Small intestine (tissue), 7 donors: ENCODE measurements around the gene EVA1B. TPM values are rescaled to one million over a fixed set of nuclear protein-coding genes. Genes with fewer than 3 reads are reported as not detected.

Experiments
- DNase-seq, 2 donors: peaks; one replicate each; pipeline versions ENCODE4 v3.0.0 to v3.0.0-alpha.2; 2013
- FAIRE-seq: peaks from 2 replicates; lab custom pipeline; 2012; peaks lifted over from hg19 to GRCh38; lab: Jason Lieb, UNC
- H3K27ac ChIP-seq, 3 donors: one replicate each; pipeline ENCODE4 v1.5.1; 2013; ENCODE audit warnings: low read length in 2 of 3, mild to moderate bottlenecking in 2 of 3, control low read depth in 1 of 3, inconsistent platforms in 1 of 3, low read depth in 1 of 3, moderate library complexity in 1 of 3
- H3K27me3 ChIP-seq, 3 donors: one replicate each; pipeline ENCODE4 v1.6.1; 2013; ENCODE audit warnings: low read length in 3 of 3, inconsistent platforms in 1 of 3; ENCODE audit not compliant: control insufficient read depth in 3 of 3, insufficient read depth in 3 of 3
- H3K36me3 ChIP-seq, 3 donors: one replicate each; pipeline ENCODE4 v1.6.1; 2013; ENCODE audit warnings: low read length in 3 of 3, inconsistent platforms in 1 of 3, low read depth in 1 of 3, mild to moderate bottlenecking in 1 of 3, moderate library complexity in 1 of 3; ENCODE audit not compliant: control insufficient read depth in 3 of 3, insufficient read depth in 2 of 3
- H3K4me1 ChIP-seq, 3 donors: one replicate each; pipeline ENCODE4 v1.6.1; 2013; ENCODE audit warnings: low read length in 2 of 3, inconsistent platforms in 1 of 3, low read depth in 1 of 3, mild to moderate bottlenecking in 1 of 3, moderate library complexity in 1 of 3; ENCODE audit not compliant: control insufficient read depth in 3 of 3, insufficient read depth in 2 of 3
- H3K4me3 ChIP-seq, 3 donors: one replicate each; pipeline ENCODE4 v1.5.1; 2013; ENCODE audit warnings: low read length in 3 of 3, control low read depth in 1 of 3, inconsistent platforms in 1 of 3, low read depth in 1 of 3, mild to moderate bottlenecking in 1 of 3, moderate library complexity in 1 of 3
- H3K9me3 ChIP-seq, 2 donors: one replicate each; pipeline ENCODE4 v1.6.1; 2013; ENCODE audit warnings: low read depth in 1 of 2, low read length in 1 of 2; ENCODE audit not compliant: control insufficient read depth in 2 of 2, insufficient read depth in 1 of 2
- WGBS, 3 donors: extraction: QIAGEN DNeasy Blood & Tissue Kit; methylation state at CpG; one replicate each; pipeline ENCODE4 v1.1.7; 2013; 5-methylcytosine and 5-hydroxymethylcytosine counted together
- polyA plus RNA-seq, 4 donors: library from polyadenylated mRNA; stranded (reverse) in 3 of 4; unstranded in 1 of 4; fragments of 200-250 nt in 3 of 4; fragments of 120-200 nt in 1 of 4; gene quantifications; one replicate each; pipeline versions ENCODE4 v1.2.1 to v1.2.3, GENCODE V29; 2013
- donor health status: healthy with polysubstance abuse.
- donor health status: control.
- donor health status: control.
- donor health status: Bipolar disorder and iron deficiency.
- donor health status: healthy.

EVA1B gene
- polyA plus RNA-seq, 4 donors = 2.5 to 26.1 (median 18.4) TPM

DNA sequence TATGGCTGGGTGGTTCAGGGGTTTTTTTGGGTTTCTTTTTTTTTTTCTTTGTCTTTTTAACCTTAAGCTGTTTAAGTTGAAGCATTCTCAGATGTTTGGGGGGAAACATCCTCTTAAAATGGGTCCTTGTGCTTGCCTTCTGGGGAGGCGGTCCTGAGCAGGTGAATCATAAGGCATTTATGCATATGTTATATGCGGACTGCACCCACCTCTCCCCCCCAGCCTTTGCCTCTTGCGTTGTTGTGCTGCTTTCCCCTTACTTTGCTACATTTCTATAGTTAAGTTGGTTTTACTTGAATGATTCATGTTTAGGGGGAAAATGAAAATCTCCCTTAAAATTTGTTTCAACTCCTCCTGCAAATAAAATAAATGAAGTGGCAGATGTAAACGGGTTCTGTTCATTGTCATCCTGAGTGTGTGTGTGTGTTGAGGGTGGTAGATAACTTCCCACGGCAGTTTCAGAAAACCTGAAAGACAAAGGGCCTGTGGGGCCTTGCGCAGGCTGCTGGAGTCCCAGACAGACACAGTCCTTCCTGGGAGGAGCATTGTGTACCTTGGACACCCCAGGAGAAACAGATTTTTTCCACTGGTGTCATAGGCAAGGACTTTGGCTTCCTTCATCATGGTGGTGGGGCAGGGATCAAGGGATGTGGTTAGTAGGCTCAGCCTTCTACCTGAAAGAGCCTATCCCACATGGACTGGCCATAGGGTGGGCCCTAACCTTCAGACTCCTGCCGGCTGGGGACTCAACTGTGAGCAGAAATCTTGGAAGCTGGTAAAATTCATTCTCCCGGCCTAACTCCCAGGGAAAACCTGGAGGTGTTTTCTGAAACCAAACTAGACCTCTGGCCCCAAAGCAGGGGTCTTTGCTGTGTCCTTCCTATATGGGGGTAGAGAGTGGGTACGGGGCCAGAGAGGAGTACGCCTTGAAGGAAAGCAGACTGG lies 18.2 kb downstream of the EVA1B start:
- Histone ChIP-seq H3K27ac (peak overlapping the region; percentile 88 to 100 (median 98)), H3K4me3 (peak overlapping the region in 1 of 3 donors; percentile 73), H3K4me1 (peaks cover 3 to 62% (median 8%) of the 10 kb centered on the region in 3 donors), H3K27me3 (no peaks in the 10 kb centered on the region), H3K36me3 (peaks cover 8 to 69% (median 12%) of the 10 kb centered on the region in 3 donors), H3K9me3 (no peaks in the 10 kb centered on the region)
- no peak for FAIRE-seq
- peak; percentile 91 to 95 for DNase-seq
- WGBS, 3 donors = 55 to 70% (median 58%) methylated on average over 10 of the region's 10 CpGs

GRCh38 chr1:36304521-36304920 lies 18.9 kb downstream of the EVA1B start:
- no peak overlapping the region for H3K4me3 ChIP-seq
- WGBS, 3 donors = 68 to 74% (median 73%) methylated on average over 7 of the region's 7 CpGs
- peaks cover 8 to 68% (median 12%) of the 10 kb centered on the region in 3 donors for H3K36me3 ChIP-seq
- H3K9me3 ChIP-seq = no peaks in the 10 kb centered on the region
- H3K4me1 ChIP-seq = peaks cover 3 to 65% (median 8%) of the 10 kb centered on the region in 3 donors
- H3K27ac ChIP-seq = peak overlapping the region in 2 of 3 donors; percentile 35 to 98
- FAIRE-seq (no peak), DNase-seq (no peak)
- H3K27me3 ChIP-seq = no peaks in the 10 kb centered on the region

DNA sequence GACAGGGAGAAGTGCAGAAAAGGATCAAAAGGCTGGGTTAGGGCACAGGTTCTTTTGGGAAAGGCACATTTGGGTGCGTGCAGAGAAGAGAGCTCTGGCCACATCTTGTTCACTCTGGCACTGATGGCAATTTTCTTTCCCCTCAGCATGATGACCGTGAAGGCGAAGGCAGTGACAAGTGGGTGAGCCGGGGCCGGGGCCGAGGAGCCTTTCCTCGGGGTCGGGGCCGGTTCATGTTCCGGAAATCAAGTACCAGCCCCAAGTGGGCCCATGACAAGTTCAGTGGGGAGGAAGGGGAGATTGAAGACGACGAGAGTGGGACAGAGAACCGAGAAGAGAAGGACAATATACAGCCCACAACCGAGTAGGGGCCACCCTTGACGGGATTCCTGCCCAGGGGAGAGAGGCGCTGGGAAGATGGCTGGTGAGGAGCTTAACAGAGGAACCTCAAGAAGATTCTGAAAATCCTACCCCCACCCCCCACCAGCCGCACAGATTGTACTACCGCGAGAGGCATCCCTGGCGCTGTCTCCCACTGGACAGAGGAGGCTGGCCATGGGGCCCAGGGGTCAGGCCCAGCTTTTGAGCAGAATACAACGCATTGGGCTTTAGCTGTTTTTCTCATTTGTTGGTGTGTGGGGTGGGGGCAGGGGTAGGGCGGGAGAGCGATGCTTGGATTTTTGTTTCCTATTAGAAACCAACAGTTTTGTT lies 19.6 kb downstream of the EVA1B start:
- WGBS, 3 donors = 93 to 96% (median 95%) methylated on average over 22 to 23 of the region's 23 CpGs
- Histone ChIP-seq H3K36me3 (peaks cover 8 to 68% (median 12%) of the 10 kb centered on the region in 3 donors), H3K27ac (peak overlapping the region in 1 of 3 donors; percentile 23), H3K9me3 (no peaks in the 10 kb centered on the region), H3K27me3 (no peaks in the 10 kb centered on the region), H3K4me3 (no peak overlapping the region), H3K4me1 (peaks cover 3 to 65% (median 8%) of the 10 kb centered on the region in 3 donors)
- DNase-seq = no peak
- FAIRE-seq = no peak

- H3K36me3 ChIP-seq = peaks cover 8 to 68% (median 18%) of the 10 kb centered on the region in 3 donors
- no peak for DNase-seq
- H3K27me3 ChIP-seq = no peaks in the 10 kb centered on the region
- no peaks in the 10 kb centered on the region for H3K9me3 ChIP-seq
- 79 to 81% (median 79%) methylated on average over 5 of the region's 5 CpGs for WGBS, 3 donors
- FAIRE-seq = no peak
- H3K4me3 ChIP-seq = no peak overlapping the region
- H3K27ac ChIP-seq = no peak overlapping the region
- H3K4me1 ChIP-seq = peaks cover 3 to 65% (median 8%) of the 10 kb centered on the region in 3 donors
Measured at GRCh38 chr1:36303244-36303643, 20.2 kb downstream of the EVA1B start.

DNA sequence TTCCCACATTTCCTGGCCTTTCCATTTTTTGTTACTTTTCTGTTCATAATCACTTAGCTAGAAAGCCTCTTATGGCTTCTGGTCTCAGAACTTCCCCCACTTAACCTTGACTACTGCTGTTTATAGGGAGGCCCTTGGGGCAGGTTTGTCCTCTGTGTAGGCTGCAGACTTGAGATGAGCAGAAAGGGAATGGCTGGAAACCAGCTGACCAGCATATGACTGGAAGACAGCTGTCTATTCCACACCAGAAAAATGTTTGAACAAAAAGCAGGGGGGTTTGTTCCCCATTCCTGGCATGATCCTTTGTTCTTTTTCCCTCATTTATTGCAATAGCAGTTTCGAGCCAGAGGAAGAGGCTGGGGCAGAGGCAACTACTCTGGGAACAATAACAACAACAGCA lies 22.2 kb downstream of the EVA1B start:
- Histone ChIP-seq H3K36me3 (peaks cover 13 to 68% (median 20%) of the 10 kb centered on the region in 3 donors), H3K4me3 (no peak overlapping the region), H3K27me3 (no peaks in the 10 kb centered on the region), H3K4me1 (peaks cover 1 to 55% (median 8%) of the 10 kb centered on the region in 3 donors), H3K27ac (peak overlapping the region in 2 of 3 donors; percentile 72 to 92), H3K9me3 (no peaks in the 10 kb centered on the region)
- 75 to 80% (median 77%) methylated on average over 1 of the region's 1 CpG for WGBS, 3 donors
- no peak for DNase-seq
- no peak for FAIRE-seq

- Histone ChIP-seq H3K27ac (peak overlapping the region; percentile 9 to 92 (median 72)), H3K27me3 (no peaks in the 10 kb centered on the region), H3K4me1 (peaks cover under 1 to 48% (median 1%) of the 10 kb centered on the region in 3 donors), H3K36me3 (peaks cover 13 to 68% (median 20%) of the 10 kb centered on the region in 3 donors), H3K9me3 (no peaks in the 10 kb centered on the region), H3K4me3 (no peak overlapping the region)
- WGBS, 3 donors = 92 to 100% (median 100%) methylated on average over 1 of the region's 1 CpG
- FAIRE-seq (no peak), DNase-seq (no peak)
Measured at GRCh38 chr1:36300526-36300925, 22.9 kb downstream of the EVA1B start.

DNA sequence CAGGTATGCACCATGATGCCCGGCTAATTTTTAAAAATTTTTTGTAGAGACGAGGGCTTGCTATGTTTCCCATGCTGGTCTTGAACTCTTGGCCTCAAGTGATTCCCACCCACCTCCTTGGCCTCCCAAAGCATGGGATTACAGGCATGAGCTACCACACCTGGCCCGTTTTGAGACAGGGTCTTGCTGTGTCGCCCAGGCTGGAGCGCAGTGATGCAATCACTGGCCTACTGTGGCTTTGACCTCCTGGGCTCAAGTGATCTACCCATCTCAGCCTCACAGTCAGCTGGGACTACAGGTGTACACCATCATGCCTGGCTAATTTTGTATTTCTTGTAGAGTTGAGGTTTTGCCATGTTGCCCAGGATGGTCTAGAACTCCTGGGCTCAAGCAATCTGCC lies 24.8 kb downstream of the EVA1B start:
- no peak for FAIRE-seq
- Histone ChIP-seq H3K36me3 (peaks cover 13 to 64% (median 17%) of the 10 kb centered on the region in 3 donors), H3K27ac (no peak overlapping the region), H3K27me3 (no peaks in the 10 kb centered on the region), H3K4me3 (peak overlapping the region in 1 of 3 donors; percentile 9), H3K9me3 (no peaks in the 10 kb centered on the region), H3K4me1 (peaks cover 0 to 33% (median 1%) of the 10 kb centered on the region in 3 donors)
- WGBS, 3 donors = 91 to 97% (median 93%) methylated on average over 5 of the region's 5 CpGs
- no peak for DNase-seq

- Histone ChIP-seq H3K36me3 (peaks cover 16 to 60% (median 16%) of the 10 kb centered on the region in 3 donors), H3K4me3 (no peak overlapping the region), H3K4me1 (peaks cover 0 to 21% (median 1%) of the 10 kb centered on the region in 3 donors), H3K27ac (no peak overlapping the region), H3K27me3 (no peaks in the 10 kb centered on the region), H3K9me3 (no peaks in the 10 kb centered on the region)
- whole genome bisulfite sequencing, 3 donors = 55 to 79% (median 79%) methylated on average over 2 of the region's 2 CpGs
- FAIRE-seq = no peak
- DNase-seq = no peak
Measured at GRCh38 chr1:36297062-36297461, 26.4 kb downstream of the EVA1B start.
